Measurements from ENCODE around the gene SNX27. TPM values are rescaled to one million over a fixed set of nuclear protein-coding genes. Genes with fewer than 3 reads are reported as not detected.
"Not testable (repeated sequence)": the region's sequence is repeated elsewhere in the genome, so short reads cannot be mapped to it uniquely, and the experiment has no call there.

The SNX27 gene
- total and polyA plus RNA-seq, 4 donors = 4.3 to 19.7 (median 10.5) TPM

GRCh38 chr1:151661751-151662150 is 49.9 kb downstream of the SNX27 start:
- peak overlapping the region in 1 of 2 donors; percentile 20 for H3K27ac ChIP-seq (ENCODE audit: low read depth in 1 of 2, low read length in 2 of 2)
- no peaks in the 10 kb centered on the region for H3K27me3 ChIP-seq (ENCODE audit: control insufficient read depth in 4 of 4, insufficient read depth in 4 of 4, low read length in 3 of 4)
- no peak overlapping the region for H3K9ac ChIP-seq (ENCODE audit: low read depth in 1 of 2, low read length in 2 of 2)
- TF ChIP-seq NR2F2 (IDR thresholded peaks at IDR 0.05) (no peak), REST (IDR thresholded peaks at IDR 0.05) (no peak), FOXA2 (IDR thresholded peaks at IDR 0.05) (no peak), ZBTB33 (IDR thresholded peaks at IDR 0.05) (no peak), TAF1 (conservative IDR thresholded peaks at IDR 0.05) (no peak), RAD21 (IDR thresholded peaks at IDR 0.05) (no peak), FOXA1 (IDR thresholded peaks at IDR 0.05) (no peak), RXRA (IDR thresholded peaks at IDR 0.05) (no peak), MAX (IDR thresholded peaks at IDR 0.05) (no peak)
- H3K36me3 ChIP-seq (ENCODE audit: control insufficient read depth in 4 of 4, insufficient read depth in 3 of 4, low read depth in 1 of 4, low read length in 3 of 4) = peaks cover 0 to 30% (median 7%) of the 10 kb centered on the region in 4 donors
- H3K4me3 ChIP-seq (ENCODE audit: low read depth in 1 of 3, low read length in 3 of 3) = no peak overlapping the region
- no peaks in the 10 kb centered on the region for H3K9me3 ChIP-seq (ENCODE audit: control insufficient read depth in 4 of 4, low read length in 3 of 4)
- no peak for DNase-seq (ENCODE audit: low spot score)
- WGBS = 72% methylated on average over 6 of the region's 6 CpGs
- H3K4me1 ChIP-seq (ENCODE audit: control insufficient read depth in 4 of 4, insufficient read depth in 4 of 4, low read length in 3 of 4) = peaks cover 0 to 2% (median 0%) of the 10 kb centered on the region in 4 donors

GRCh38 chr1:151668090-151668489 is 56.2 kb downstream of the SNX27 start:
- H3K36me3 ChIP-seq (ENCODE audit: control insufficient read depth in 4 of 4, insufficient read depth in 3 of 4, low read depth in 1 of 4, low read length in 3 of 4) = peaks cover 0 to 5% (median 3%) of the 10 kb centered on the region in 4 donors
- no peak overlapping the region for H3K9ac ChIP-seq (ENCODE audit: low read depth in 1 of 2, low read length in 2 of 2)
- 93% methylated on average over 3 of the region's 3 CpGs for WGBS
- H3K27ac ChIP-seq (ENCODE audit: low read depth in 1 of 2, low read length in 2 of 2) = no peak overlapping the region
- H3K27me3 ChIP-seq (ENCODE audit: control insufficient read depth in 4 of 4, insufficient read depth in 4 of 4, low read length in 3 of 4) = no peaks in the 10 kb centered on the region
- TF ChIP-seq RXRA (IDR thresholded peaks at IDR 0.05) (no peak), REST (IDR thresholded peaks at IDR 0.05) (no peak), EGR1 (IDR thresholded peaks at IDR 0.05; ENCODE audit: low read depth in 2 of 2) (no peak), YY1 (IDR thresholded peaks at IDR 0.05) (no peak), HNF4A (conservative IDR thresholded peaks at IDR 0.05) (no peak), MAX (IDR thresholded peaks at IDR 0.05) (no peak)
- no peak overlapping the region for H3K4me3 ChIP-seq (ENCODE audit: low read depth in 1 of 3, low read length in 3 of 3)
- H3K4me1 ChIP-seq (ENCODE audit: control insufficient read depth in 4 of 4, insufficient read depth in 4 of 4, low read length in 3 of 4) = peaks cover 0 to 2% (median 0%) of the 10 kb centered on the region in 4 donors
- H3K9me3 ChIP-seq (ENCODE audit: control insufficient read depth in 4 of 4, low read length in 3 of 4) = no peaks in the 10 kb centered on the region
- DNase-seq (ENCODE audit: low spot score) = no peak

GRCh38 chr1:151670036-151670675 is 58.3 kb downstream of the SNX27 start:
- not testable (repeated sequence) for H3K27me3 ChIP-seq (ENCODE audit: control insufficient read depth in 4 of 4, insufficient read depth in 4 of 4, low read length in 3 of 4); H3K9me3 ChIP-seq (ENCODE audit: control insufficient read depth in 4 of 4, low read length in 3 of 4); H3K4me1 ChIP-seq (ENCODE audit: control insufficient read depth in 4 of 4, insufficient read depth in 4 of 4, low read length in 3 of 4); H3K9ac ChIP-seq (ENCODE audit: low read depth in 1 of 2, low read length in 2 of 2); H3K4me3 ChIP-seq (ENCODE audit: low read depth in 1 of 3, low read length in 3 of 3); H3K27ac ChIP-seq (ENCODE audit: low read depth in 1 of 2, low read length in 2 of 2); DNase-seq (ENCODE audit: low spot score); H3K36me3 ChIP-seq (ENCODE audit: control insufficient read depth in 4 of 4, insufficient read depth in 3 of 4, low read depth in 1 of 4, low read length in 3 of 4)
- WGBS = 94% methylated on average over 2 of the region's 2 CpGs
